ENCODE measurements around the gene CMAS.
"Not testable (repeated sequence)": the region's sequence is repeated elsewhere in the genome, so short reads cannot be mapped to it uniquely, and the experiment has no call there.

Gene CMAS

GRCh38 chr12:22046090-22046967 is at the start of gene CMAS:
TSS of gene CMAS (plus strand) at chr12:22046218. CDS start at chr12:22046304, 86 bp downstream.
- H3K36me3 Mint-ChIP-seq (ENCODE audit: insufficient read depth): peaks cover 7% of the 10 kb centered on the region
- no peaks in the 10 kb centered on the region for H3K9me3 Mint-ChIP-seq
- ATAC-seq (replicated peaks; ENCODE audit: extremely low read depth, poor library complexity, severe bottlenecking) (peak; percentile 81), DNase-seq (ENCODE audit: low spot score in 2 of 2) (peak; percentile 46 to 47)
- no peaks in the 10 kb centered on the region for H3K27me3 Mint-ChIP-seq
- H3K27ac Mint-ChIP-seq (ENCODE audit: low read depth): peak within 1 kb of the TSS; percentile 86
- H3K4me1 Mint-ChIP-seq: peaks cover 39% of the 10 kb centered on the region
- H3K4me3 Mint-ChIP-seq: peak within 1 kb of the TSS; percentile 87

- Mint-ChIP-seq H3K27ac (ENCODE audit: low read depth) (no peak overlapping the region), H3K4me3 (no peak overlapping the region), H3K36me3 (ENCODE audit: insufficient read depth) (no peaks in the 10 kb centered on the region), H3K4me1 (peaks cover 2% of the 10 kb centered on the region), H3K27me3 (no peaks in the 10 kb centered on the region), H3K9me3 (no peaks in the 10 kb centered on the region)
- no peak for DNase-seq (ENCODE audit: low spot score in 2 of 2)
- no peak for ATAC-seq (replicated peaks; ENCODE audit: extremely low read depth, poor library complexity, severe bottlenecking)
Measured at GRCh38 chr12:21998295-21998694, 47.7 kb upstream of the CMAS start.

- no peak overlapping the region for H3K27ac Mint-ChIP-seq (ENCODE audit: low read depth)
- no peak for ATAC-seq (replicated peaks; ENCODE audit: extremely low read depth, poor library complexity, severe bottlenecking)
- no peaks in the 10 kb centered on the region for H3K4me1 Mint-ChIP-seq
- no peaks in the 10 kb centered on the region for H3K9me3 Mint-ChIP-seq
- H3K4me3 Mint-ChIP-seq: no peak overlapping the region
- no peak for DNase-seq (ENCODE audit: low spot score in 2 of 2)
- no peaks in the 10 kb centered on the region for H3K27me3 Mint-ChIP-seq
- H3K36me3 Mint-ChIP-seq (ENCODE audit: insufficient read depth): no peaks in the 10 kb centered on the region
Measured at GRCh38 chr12:21998782-21999181, 47.2 kb upstream of the CMAS start.

- ATAC-seq (replicated peaks; ENCODE audit: extremely low read depth, poor library complexity, severe bottlenecking) (peak; percentile 40), DNase-seq (ENCODE audit: low spot score in 2 of 2) (no peak)
- Mint-ChIP-seq H3K9me3 (no peaks in the 10 kb centered on the region), H3K27me3 (peaks cover 7% of the 10 kb centered on the region), H3K4me3 (no peak overlapping the region), H3K27ac (ENCODE audit: low read depth) (no peak overlapping the region), H3K4me1 (no peaks in the 10 kb centered on the region), H3K36me3 (ENCODE audit: insufficient read depth) (no peaks in the 10 kb centered on the region)
Measured at GRCh38 chr12:22002430-22002829, 43.6 kb upstream of the CMAS start.

GRCh38 chr12:22007794-22008193 is 38.2 kb upstream of the CMAS start:
- not testable (repeated sequence) for ATAC-seq (replicated peaks; ENCODE audit: extremely low read depth, poor library complexity, severe bottlenecking)

GRCh38 chr12:22008196-22008595 is 37.8 kb upstream of the CMAS start:
- ATAC-seq (replicated peaks; ENCODE audit: extremely low read depth, poor library complexity, severe bottlenecking): no peak
- H3K4me3 Mint-ChIP-seq: no peak overlapping the region
- peaks cover 22% of the 10 kb centered on the region for H3K27me3 Mint-ChIP-seq
- H3K9me3 Mint-ChIP-seq: no peaks in the 10 kb centered on the region
- H3K4me1 Mint-ChIP-seq: no peaks in the 10 kb centered on the region
- H3K27ac Mint-ChIP-seq (ENCODE audit: low read depth): no peak overlapping the region
- no peak for DNase-seq (ENCODE audit: low spot score in 2 of 2)
- H3K36me3 Mint-ChIP-seq (ENCODE audit: insufficient read depth): no peaks in the 10 kb centered on the region

More at GRCh38 chr12:22007794-22008193, 38.2 kb upstream of the CMAS start:
- peaks cover 22% of the 10 kb centered on the region for H3K27me3 Mint-ChIP-seq
- not testable (repeated sequence) for DNase-seq (ENCODE audit: low spot score in 2 of 2); H3K27ac Mint-ChIP-seq (ENCODE audit: low read depth); H3K9me3 Mint-ChIP-seq; H3K36me3 Mint-ChIP-seq (ENCODE audit: insufficient read depth); H3K4me3 Mint-ChIP-seq; H3K4me1 Mint-ChIP-seq

- H3K9me3 Mint-ChIP-seq: no peaks in the 10 kb centered on the region
- H3K4me1 Mint-ChIP-seq: no peaks in the 10 kb centered on the region
- H3K36me3 Mint-ChIP-seq (ENCODE audit: insufficient read depth): no peaks in the 10 kb centered on the region
- H3K27ac Mint-ChIP-seq (ENCODE audit: low read depth): no peak overlapping the region
- H3K27me3 Mint-ChIP-seq: peaks cover 21% of the 10 kb centered on the region
- no peak for ATAC-seq (replicated peaks; ENCODE audit: extremely low read depth, poor library complexity, severe bottlenecking)
- H3K4me3 Mint-ChIP-seq: no peak overlapping the region
- no peak for DNase-seq (ENCODE audit: low spot score in 2 of 2)
Measured at GRCh38 chr12:22014041-22014782, 31.8 kb upstream of the CMAS start.

GRCh38 chr12:22014783-22015144 is 31.3 kb upstream of the CMAS start:
- ATAC-seq (replicated peaks; ENCODE audit: extremely low read depth, poor library complexity, severe bottlenecking) (no peak), DNase-seq (ENCODE audit: low spot score in 2 of 2) (no peak)
- Mint-ChIP-seq H3K27ac (ENCODE audit: low read depth) (no peak overlapping the region), H3K9me3 (no peaks in the 10 kb centered on the region), H3K27me3 (peaks cover 21% of the 10 kb centered on the region), H3K4me3 (no peak overlapping the region), H3K4me1 (no peaks in the 10 kb centered on the region), H3K36me3 (ENCODE audit: insufficient read depth) (no peaks in the 10 kb centered on the region)

GRCh38 chr12:22016982-22017381 is 29.0 kb upstream of the CMAS start:
- H3K4me3 Mint-ChIP-seq: no peak overlapping the region
- no peak for ATAC-seq (replicated peaks; ENCODE audit: extremely low read depth, poor library complexity, severe bottlenecking)
- H3K9me3 Mint-ChIP-seq: no peaks in the 10 kb centered on the region
- no peak for DNase-seq (ENCODE audit: low spot score in 2 of 2)
- H3K27ac Mint-ChIP-seq (ENCODE audit: low read depth): no peak overlapping the region
- H3K4me1 Mint-ChIP-seq: no peaks in the 10 kb centered on the region
- no peaks in the 10 kb centered on the region for H3K36me3 Mint-ChIP-seq (ENCODE audit: insufficient read depth)
- peaks cover 36% of the 10 kb centered on the region for H3K27me3 Mint-ChIP-seq

GRCh38 chr12:22018860-22019259 is 27.2 kb upstream of the CMAS start:
- Mint-ChIP-seq H3K4me3 (no peak overlapping the region), H3K27me3 (peaks cover 42% of the 10 kb centered on the region), H3K27ac (ENCODE audit: low read depth) (no peak overlapping the region), H3K36me3 (ENCODE audit: insufficient read depth) (no peaks in the 10 kb centered on the region), H3K9me3 (no peaks in the 10 kb centered on the region), H3K4me1 (no peaks in the 10 kb centered on the region)
- DNase-seq (ENCODE audit: low spot score in 2 of 2): no peak
- ATAC-seq (replicated peaks; ENCODE audit: extremely low read depth, poor library complexity, severe bottlenecking): no peak

GRCh38 chr12:22023489-22023888 is 22.5 kb upstream of the CMAS start:
- H3K9me3 Mint-ChIP-seq; H3K27ac Mint-ChIP-seq (ENCODE audit: low read depth); H3K36me3 Mint-ChIP-seq (ENCODE audit: insufficient read depth); H3K4me1 Mint-ChIP-seq; H3K4me3 Mint-ChIP-seq; ATAC-seq (replicated peaks; ENCODE audit: extremely low read depth, poor library complexity, severe bottlenecking); DNase-seq (ENCODE audit: low spot score in 2 of 2): not testable (repeated sequence)
- peaks cover 38% of the 10 kb centered on the region for H3K27me3 Mint-ChIP-seq

GRCh38 chr12:22029491-22029890 is 16.5 kb upstream of the CMAS start:
- Mint-ChIP-seq H3K9me3 (no peaks in the 10 kb centered on the region), H3K36me3 (ENCODE audit: insufficient read depth) (no peaks in the 10 kb centered on the region), H3K4me1 (no peaks in the 10 kb centered on the region), H3K27me3 (peaks cover 12% of the 10 kb centered on the region), H3K27ac (ENCODE audit: low read depth) (no peak overlapping the region), H3K4me3 (no peak overlapping the region)
- ATAC-seq (replicated peaks; ENCODE audit: extremely low read depth, poor library complexity, severe bottlenecking) (no peak), DNase-seq (ENCODE audit: low spot score in 2 of 2) (no peak)

GRCh38 chr12:22029991-22030390 is 16.0 kb upstream of the CMAS start:
- no peak for ATAC-seq (replicated peaks; ENCODE audit: extremely low read depth, poor library complexity, severe bottlenecking)
- Mint-ChIP-seq H3K4me3 (no peak overlapping the region), H3K36me3 (ENCODE audit: insufficient read depth) (no peaks in the 10 kb centered on the region), H3K9me3 (no peaks in the 10 kb centered on the region), H3K27ac (ENCODE audit: low read depth) (no peak overlapping the region), H3K27me3 (peaks cover 12% of the 10 kb centered on the region), H3K4me1 (no peaks in the 10 kb centered on the region)
- no peak for DNase-seq (ENCODE audit: low spot score in 2 of 2)

Data from central memory CD8-positive, alpha-beta T cell (primary cell).